ENCODE measurements around the gene NECAB3. TPM values are rescaled to one million over a fixed set of nuclear protein-coding genes. Genes with fewer than 3 reads are reported as not detected.

The NECAB3 gene
- total and polyA plus RNA-seq, 2 of the 13 experiments (the other 11 are each of a cell fraction or from before 2014, with no cell fraction given) = 61.5 to 65.5 TPM

- TF ChIP-seq, protein P1, sequence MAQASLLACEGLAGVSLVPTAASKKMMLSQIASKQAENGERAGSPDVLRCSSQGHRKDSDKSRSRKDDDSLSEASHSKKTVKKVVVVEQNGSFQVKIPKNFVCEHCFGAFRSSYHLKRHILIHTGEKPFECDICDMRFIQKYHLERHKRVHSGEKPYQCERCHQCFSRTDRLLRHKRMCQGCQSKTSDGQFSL (CRISPR knock-in tag; IDR thresholded peaks at IDR 0.05) = no peak
- TF ChIP-seq SRY (CRISPR knock-in tag; IDR thresholded peaks at IDR 0.05) = 0 out of 2 replicates have a peak, but pooled peaks have one; percentile 32
- TF ChIP-seq MYPOP (CRISPR knock-in tag; IDR thresholded peaks at IDR 0.05) = no peak
- TF ChIP-seq ZNF891 (CRISPR knock-in tag; IDR thresholded peaks at IDR 0.05) = no peak
- TF ChIP-seq ZBTB38 (CRISPR knock-in tag; IDR thresholded peaks at IDR 0.05) = peak; percentile 47; the same call in 1 of the 2 replicates
- peak; percentile 25; the same call in 1 of the 2 replicates for TF ChIP-seq POLR2AphosphoS2 (IDR thresholded peaks at IDR 0.05; ENCODE audit: low read depth, low read length)
- TF ChIP-seq ATF3 (CRISPR knock-in tag; IDR thresholded peaks at IDR 0.05) = no peak
- TF ChIP-seq, protein P2, sequence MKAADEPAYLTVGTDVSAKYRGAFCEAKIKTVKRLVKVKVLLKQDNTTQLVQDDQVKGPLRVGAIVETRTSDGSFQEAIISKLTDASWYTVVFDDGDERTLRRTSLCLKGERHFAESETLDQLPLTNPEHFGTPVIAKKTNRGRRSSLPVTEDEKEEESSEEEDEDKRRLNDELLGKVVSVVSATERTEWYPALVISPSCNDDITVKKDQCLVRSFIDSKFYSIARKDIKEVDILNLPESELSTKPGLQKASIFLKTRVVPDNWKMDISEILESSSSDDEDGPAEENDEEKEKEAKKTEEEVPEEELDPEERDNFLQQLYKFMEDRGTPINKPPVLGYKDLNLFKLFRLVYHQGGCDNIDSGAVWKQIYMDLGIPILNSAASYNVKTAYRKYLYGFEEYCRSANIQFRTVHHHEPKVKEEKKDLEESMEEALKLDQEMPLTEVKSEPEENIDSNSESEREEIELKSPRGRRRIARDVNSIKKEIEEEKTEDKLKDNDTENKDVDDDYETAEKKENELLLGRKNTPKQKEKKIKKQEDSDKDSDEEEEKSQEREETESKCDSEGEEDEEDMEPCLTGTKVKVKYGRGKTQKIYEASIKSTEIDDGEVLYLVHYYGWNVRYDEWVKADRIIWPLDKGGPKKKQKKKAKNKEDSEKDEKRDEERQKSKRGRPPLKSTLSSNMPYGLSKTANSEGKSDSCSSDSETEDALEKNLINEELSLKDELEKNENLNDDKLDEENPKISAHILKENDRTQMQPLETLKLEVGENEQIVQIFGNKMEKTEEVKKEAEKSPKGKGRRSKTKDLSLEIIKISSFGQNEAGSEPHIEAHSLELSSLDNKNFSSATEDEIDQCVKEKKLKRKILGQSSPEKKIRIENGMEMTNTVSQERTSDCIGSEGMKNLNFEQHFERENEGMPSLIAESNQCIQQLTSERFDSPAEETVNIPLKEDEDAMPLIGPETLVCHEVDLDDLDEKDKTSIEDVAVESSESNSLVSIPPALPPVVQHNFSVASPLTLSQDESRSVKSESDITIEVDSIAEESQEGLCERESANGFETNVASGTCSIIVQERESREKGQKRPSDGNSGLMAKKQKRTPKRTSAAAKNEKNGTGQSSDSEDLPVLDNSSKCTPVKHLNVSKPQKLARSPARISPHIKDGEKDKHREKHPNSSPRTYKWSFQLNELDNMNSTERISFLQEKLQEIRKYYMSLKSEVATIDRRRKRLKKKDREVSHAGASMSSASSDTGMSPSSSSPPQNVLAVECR (CRISPR knock-in tag; IDR thresholded peaks at IDR 0.05; ENCODE audit: borderline replicate concordance) = 0 out of 2 replicates have a peak, but pooled peaks have one; percentile 28
- TF ChIP-seq, protein P3, sequence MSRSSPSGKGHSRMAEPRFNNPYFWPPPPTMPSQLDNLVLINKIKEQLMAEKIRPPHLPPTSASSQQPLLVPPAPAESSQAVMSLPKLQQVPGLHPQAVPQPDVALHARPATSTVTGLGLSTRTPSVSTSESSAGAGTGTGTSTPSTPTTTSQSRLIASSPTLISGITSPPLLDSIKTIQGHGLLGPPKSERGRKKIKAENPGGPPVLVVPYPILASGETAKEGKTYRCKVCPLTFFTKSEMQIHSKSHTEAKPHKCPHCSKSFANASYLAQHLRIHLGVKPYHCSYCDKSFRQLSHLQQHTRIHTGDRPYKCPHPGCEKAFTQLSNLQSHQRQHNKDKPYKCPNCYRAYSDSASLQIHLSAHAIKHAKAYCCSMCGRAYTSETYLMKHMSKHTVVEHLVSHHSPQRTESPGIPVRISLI (CRISPR knock-in tag; IDR thresholded peaks at IDR 0.05; ENCODE audit: borderline replicate concordance) = 0 out of 2 replicates have a peak, but pooled peaks have one; percentile 20
- no peak for TF ChIP-seq ZNF7 (CRISPR knock-in tag; IDR thresholded peaks at IDR 0.05)
- TF ChIP-seq AGO2 (optimal IDR thresholded peaks at IDR 0.05; ENCODE audit: low read depth, low read length) = peak; percentile 68
- TF ChIP-seq ZBTB44 (CRISPR knock-in tag; IDR thresholded peaks at IDR 0.05) = no peak
- no peak for TF ChIP-seq ZNF235 (CRISPR knock-in tag; IDR thresholded peaks at IDR 0.05; ENCODE audit: borderline replicate concordance)
These were observed 25.0 kb downstream of the NECAB3 start (continued) for GRCh38 chr20:33649201-33649681.
